Endometrial microvascular endothelial cells (primary cell): ENCODE measurements around the gene MAN1C1. TPM values are rescaled to one million over a fixed set of nuclear protein-coding genes. Genes with fewer than 3 reads are reported as not detected.

Experiments used
- in situ Hi-C: cut with HindIII; loops from 2 replicates; pipeline ENCODE4 v1.10.0; 2017; ENCODE audit warnings: low sequenced_read_pairs, low pct_unique_long_range_greater_than_20kb; ENCODE audit errors: inconsistent ontology term
- total RNA-seq: library from RNA; depleted of rRNA; stranded (reverse); fragments of >200 nt; gene quantifications from one replicate; pipeline ENCODE4 v1.2.3, GENCODE V29; 2015; ENCODE audit errors: inconsistent ontology term

Gene MAN1C1
- total RNA-seq, 1 donor from 2014 or later: not detected

GRCh38 chr1:25610822-25611630 lies 5.6 kb upstream of the MAN1C1 start:
- in situ Hi-C loops: loop anchor here (25.0 kb wide), 1 partner anchor 176 kb away; no protein-coding TSS in a partner anchor

- in situ Hi-C loops: loop anchor here (25.0 kb wide), 1 partner anchor 175 kb away; no protein-coding TSS in a partner anchor
These were observed 4.7 kb upstream of the MAN1C1 start for GRCh38 chr1:25611843-25612242.

- in situ Hi-C loops: loop anchor here (25.0 kb wide), 1 partner anchor 175 kb away; no protein-coding TSS in a partner anchor
These were observed 4.2 kb upstream of the MAN1C1 start for GRCh38 chr1:25612421-25612820.

GRCh38 chr1:25613091-25613490 lies 3.5 kb upstream of the MAN1C1 start:
- in situ Hi-C loops: loop anchor here (25.0 kb wide), 1 partner anchor 174 kb away; no protein-coding TSS in a partner anchor

- in situ Hi-C loops: loop anchor here (25.0 kb wide), 1 partner anchor 173 kb away; no protein-coding TSS in a partner anchor
These were observed 2.0 kb upstream of the MAN1C1 start for GRCh38 chr1:25614501-25615171.

- in situ Hi-C loops: loop anchor here (25.0 kb wide), 1 partner anchor 172 kb away; no protein-coding TSS in a partner anchor
These were observed 1.4 kb upstream of the MAN1C1 start for GRCh38 chr1:25615172-25615541.

- in situ Hi-C loops: loop anchor here (25.0 kb wide), 1 partner anchor 172 kb away; no protein-coding TSS in a partner anchor
These were observed 962 bp upstream of the MAN1C1 start for GRCh38 chr1:25615563-25616094.

- in situ Hi-C loops: loop anchor here (25.0 kb wide), 1 partner anchor 170 kb away; no protein-coding TSS in a partner anchor
These were observed 515 bp downstream of the MAN1C1 start for GRCh38 chr1:25616987-25617624.

- in situ Hi-C loops: loop anchor here (25.0 kb wide), 1 partner anchor 169 kb away; no protein-coding TSS in a partner anchor
These were observed 1.2 kb downstream of the MAN1C1 start for GRCh38 chr1:25617625-25618432.

- in situ Hi-C loops: loop anchor here (25.0 kb wide), 1 partner anchor 169 kb away; no protein-coding TSS in a partner anchor
These were observed 1.8 kb downstream of the MAN1C1 start for GRCh38 chr1:25618433-25618808.

- in situ Hi-C loops: loop anchor here (25.0 kb wide), 1 partner anchor 168 kb away; no protein-coding TSS in a partner anchor
These were observed 2.7 kb downstream of the MAN1C1 start for GRCh38 chr1:25619101-25619890.

GRCh38 chr1:25620211-25620610 lies 3.6 kb downstream of the MAN1C1 start:
- in situ Hi-C loops: loop anchor here (25.0 kb wide), 1 partner anchor 167 kb away; no protein-coding TSS in a partner anchor

- in situ Hi-C loops: loop anchor here (25.0 kb wide), 1 partner anchor 166 kb away; no protein-coding TSS in a partner anchor
These were observed 4.2 kb downstream of the MAN1C1 start for GRCh38 chr1:25620701-25621350.

GRCh38 chr1:25621876-25622275 lies 5.3 kb downstream of the MAN1C1 start:
- in situ Hi-C loops: loop anchor here (25.0 kb wide), 1 partner anchor 165 kb away; no protein-coding TSS in a partner anchor

GRCh38 chr1:25622531-25622930 lies 5.9 kb downstream of the MAN1C1 start:
- in situ Hi-C loops: loop anchor here (25.0 kb wide), 1 partner anchor 165 kb away; no protein-coding TSS in a partner anchor

GRCh38 chr1:25623007-25623406 lies 6.4 kb downstream of the MAN1C1 start:
- in situ Hi-C loops: loop anchor here (25.0 kb wide), 1 partner anchor 164 kb away; no protein-coding TSS in a partner anchor
